ENCODE measurements around the gene GOT2. TPM values are rescaled to one million over a fixed set of nuclear protein-coding genes. Genes with fewer than 3 reads are reported as not detected.

Gene GOT2
- total and polyA plus RNA-seq, 2 experiments from 2014 or later, result 99.2 to 211 TPM

DNA sequence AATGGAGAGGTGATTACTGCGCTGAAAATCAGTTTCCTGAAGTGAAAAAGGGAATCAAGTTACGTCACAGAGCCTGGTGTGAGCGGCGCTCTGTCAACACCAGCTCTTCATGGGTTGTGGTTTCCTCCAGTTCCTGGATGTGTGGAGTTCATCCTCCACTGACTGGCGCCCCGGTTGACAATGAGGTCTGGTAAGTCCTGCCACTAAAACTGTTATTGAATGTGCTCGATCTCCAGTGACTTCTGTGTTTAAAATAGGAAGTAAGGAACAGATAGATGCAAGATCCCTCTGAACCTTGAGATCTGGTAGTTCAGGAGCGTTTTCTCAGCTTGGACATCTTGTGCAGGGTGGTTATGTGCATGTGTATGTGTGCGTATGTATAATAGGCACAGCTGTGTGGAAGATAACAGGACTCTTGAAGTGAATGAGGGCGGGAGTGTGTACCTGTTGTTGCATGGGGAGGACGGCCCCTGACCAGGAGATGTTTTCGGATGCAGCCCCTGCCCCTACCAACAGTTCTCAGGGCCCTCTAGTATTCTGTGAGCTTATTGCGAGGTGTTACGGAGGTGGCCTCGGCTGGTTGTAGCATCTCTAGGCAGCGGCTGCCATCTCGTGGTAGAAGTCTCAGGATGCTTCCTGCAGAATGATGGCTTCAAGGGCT lies 22.0 kb upstream of the GOT2 start:
- Histone ChIP-seq H3K4me1 (ENCODE audit: low read depth) (no peaks in the 10 kb centered on the region), H3K4me3 (no peak overlapping the region), H3K9me3 (ENCODE audit: low read depth) (no peaks in the 10 kb centered on the region), H3K27ac (no peak overlapping the region), H3K27me3 (no peaks in the 10 kb centered on the region), H3K36me3 (no peaks in the 10 kb centered on the region)
- peak; percentile 82 to 86 for DNase-seq (ENCODE audit: low read depth in 1 of 2, low spot score in 1 of 2)
- TF ChIP-seq, protein P1, sequence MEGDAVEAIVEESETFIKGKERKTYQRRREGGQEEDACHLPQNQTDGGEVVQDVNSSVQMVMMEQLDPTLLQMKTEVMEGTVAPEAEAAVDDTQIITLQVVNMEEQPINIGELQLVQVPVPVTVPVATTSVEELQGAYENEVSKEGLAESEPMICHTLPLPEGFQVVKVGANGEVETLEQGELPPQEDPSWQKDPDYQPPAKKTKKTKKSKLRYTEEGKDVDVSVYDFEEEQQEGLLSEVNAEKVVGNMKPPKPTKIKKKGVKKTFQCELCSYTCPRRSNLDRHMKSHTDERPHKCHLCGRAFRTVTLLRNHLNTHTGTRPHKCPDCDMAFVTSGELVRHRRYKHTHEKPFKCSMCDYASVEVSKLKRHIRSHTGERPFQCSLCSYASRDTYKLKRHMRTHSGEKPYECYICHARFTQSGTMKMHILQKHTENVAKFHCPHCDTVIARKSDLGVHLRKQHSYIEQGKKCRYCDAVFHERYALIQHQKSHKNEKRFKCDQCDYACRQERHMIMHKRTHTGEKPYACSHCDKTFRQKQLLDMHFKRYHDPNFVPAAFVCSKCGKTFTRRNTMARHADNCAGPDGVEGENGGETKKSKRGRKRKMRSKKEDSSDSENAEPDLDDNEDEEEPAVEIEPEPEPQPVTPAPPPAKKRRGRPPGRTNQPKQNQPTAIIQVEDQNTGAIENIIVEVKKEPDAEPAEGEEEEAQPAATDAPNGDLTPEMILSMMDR (IDR thresholded peaks at IDR 0.05; ENCODE audit: low read depth, low read length), result peak; percentile 76

DNA sequence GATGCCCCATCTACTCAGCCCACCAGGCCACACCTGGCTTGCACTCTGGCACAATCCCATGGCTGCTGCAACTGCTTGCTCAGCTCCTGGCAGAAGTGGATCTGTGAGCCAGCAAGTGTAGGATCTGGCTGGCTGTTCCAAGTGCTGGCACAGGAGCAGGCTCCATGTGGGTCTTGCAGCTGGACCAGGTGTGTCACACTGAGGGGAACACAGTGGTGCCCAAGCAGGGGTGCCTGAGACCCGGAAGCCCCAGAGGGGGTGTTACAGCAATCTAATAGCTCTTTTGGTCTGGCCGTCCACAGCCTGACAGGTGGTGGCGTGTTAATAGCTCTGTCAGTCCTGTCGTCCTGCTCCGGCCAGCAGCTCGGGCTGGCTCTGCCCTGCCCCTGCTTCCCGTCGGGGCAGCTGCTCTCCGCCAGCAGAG lies 19.6 kb upstream of the GOT2 start:
- no peak for DNase-seq (ENCODE audit: low read depth in 1 of 2, low spot score in 1 of 2)

DNA sequence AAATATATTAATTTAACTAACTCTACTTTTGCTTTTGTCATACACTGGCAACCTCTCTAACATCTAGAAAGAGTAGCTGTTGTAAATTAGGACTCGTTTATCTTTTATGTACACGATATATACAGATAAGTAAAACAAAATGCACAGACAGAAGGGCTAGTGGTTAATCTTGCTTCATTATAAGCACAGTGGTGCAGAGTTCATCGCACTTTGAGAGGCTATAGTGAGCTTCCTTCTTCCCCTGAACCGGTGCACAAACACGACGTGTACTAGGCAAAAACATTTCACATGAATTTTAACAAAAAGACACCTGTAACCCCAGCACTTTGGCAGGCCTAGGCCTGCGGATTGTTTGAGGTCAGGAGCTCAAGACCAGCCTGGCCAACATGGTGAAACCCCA lies 10.4 kb upstream of the GOT2 start:
- H3K27me3 ChIP-seq, result no peaks in the 10 kb centered on the region
- no peak overlapping the region for H3K4me3 ChIP-seq
- DNase-seq (ENCODE audit: low read depth in 1 of 2, low spot score in 1 of 2), result no peak
- H3K27ac ChIP-seq, result no peak overlapping the region
- no peaks in the 10 kb centered on the region for H3K4me1 ChIP-seq (ENCODE audit: low read depth)
- no peaks in the 10 kb centered on the region for H3K36me3 ChIP-seq
- TF ChIP-seq, protein P1 (IDR thresholded peaks at IDR 0.05; ENCODE audit: low read depth, low read length), result no peak
- H3K9me3 ChIP-seq (ENCODE audit: low read depth), result no peaks in the 10 kb centered on the region

More for the DNA sequence above, 19.6 kb upstream of the GOT2 start:
- Histone ChIP-seq H3K27ac (no peak overlapping the region), H3K27me3 (no peaks in the 10 kb centered on the region), H3K9me3 (ENCODE audit: low read depth) (no peaks in the 10 kb centered on the region), H3K36me3 (no peaks in the 10 kb centered on the region), H3K4me3 (no peak overlapping the region), H3K4me1 (ENCODE audit: low read depth) (no peaks in the 10 kb centered on the region)
- TF ChIP-seq, protein P1 (IDR thresholded peaks at IDR 0.05; ENCODE audit: low read depth, low read length), result no peak

DNA sequence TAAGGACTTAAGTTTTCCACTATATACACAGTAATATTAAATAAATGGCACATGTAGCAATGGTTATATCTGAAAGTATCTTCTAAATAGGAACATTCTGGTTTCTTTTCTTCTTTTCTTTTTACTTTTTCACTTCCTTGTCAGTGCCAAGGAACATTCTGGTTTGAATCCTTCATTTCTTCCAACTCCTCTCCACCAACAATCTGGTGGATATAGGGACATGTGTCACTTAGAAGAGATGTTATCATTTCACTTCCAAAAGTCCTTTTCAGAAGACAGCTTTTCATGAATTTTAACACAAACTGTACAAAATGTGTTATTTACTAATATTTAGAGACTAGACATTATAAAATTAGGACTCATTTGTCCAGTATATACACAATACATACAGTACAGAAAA lies 7.9 kb upstream of the GOT2 start:
- Histone ChIP-seq H3K4me3 (no peak overlapping the region), H3K27ac (no peak overlapping the region), H3K27me3 (no peaks in the 10 kb centered on the region), H3K9me3 (ENCODE audit: low read depth) (no peaks in the 10 kb centered on the region), H3K4me1 (ENCODE audit: low read depth) (no peaks in the 10 kb centered on the region), H3K36me3 (no peaks in the 10 kb centered on the region)
- TF ChIP-seq, protein P1 (IDR thresholded peaks at IDR 0.05; ENCODE audit: low read depth, low read length), result no peak
- no peak for DNase-seq (ENCODE audit: low read depth in 1 of 2, low spot score in 1 of 2)

DNA sequence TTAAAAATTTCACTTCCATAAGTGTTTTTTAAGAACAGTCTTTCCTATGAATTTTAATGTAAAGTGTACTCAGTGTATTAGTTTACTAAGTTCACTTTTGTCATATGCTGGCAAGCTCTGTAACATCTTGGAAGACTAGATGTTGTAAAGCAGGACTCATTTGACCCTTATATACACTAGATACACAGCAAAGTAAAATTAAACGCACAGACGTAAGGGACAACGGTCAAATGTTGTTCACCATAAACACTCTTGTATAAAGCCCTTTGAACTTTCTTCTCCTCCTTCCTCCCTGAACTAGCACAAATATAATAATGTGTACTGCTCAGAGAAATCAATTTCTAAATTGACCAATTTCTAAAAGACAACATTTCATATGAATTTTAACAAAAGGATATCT lies 7.0 kb upstream of the GOT2 start:
- no peak overlapping the region for H3K4me3 ChIP-seq
- no peak for DNase-seq (ENCODE audit: low read depth in 1 of 2, low spot score in 1 of 2)
- no peaks in the 10 kb centered on the region for H3K27me3 ChIP-seq
- no peak overlapping the region for H3K27ac ChIP-seq
- TF ChIP-seq, protein P1 (IDR thresholded peaks at IDR 0.05; ENCODE audit: low read depth, low read length), result no peak
- no peaks in the 10 kb centered on the region for H3K9me3 ChIP-seq (ENCODE audit: low read depth)
- no peaks in the 10 kb centered on the region for H3K36me3 ChIP-seq
- H3K4me1 ChIP-seq (ENCODE audit: low read depth), result no peaks in the 10 kb centered on the region
